ENCODE data around the gene MAP3K14.

GRCh38 chr17:45228763-45229539 lies 87.9 kb downstream of the MAP3K14 start:
- no peak for TF ChIP-seq CTCF (IDR thresholded peaks at IDR 0.05; ENCODE audit: low read depth, low read length)
- TF ChIP-seq EZH2phosphoT487 (IDR thresholded peaks at IDR 0.05; ENCODE audit: low read depth): no peak
